GM19468 (cell line): Measurements from ENCODE around the gene NEAT1.
"Not testable (repeated sequence)": the region's sequence is repeated elsewhere in the genome, so short reads cannot be mapped to it uniquely, and the experiment has no call there.

Source experiments
- ATAC-seq: cut with Tn5 transposase; IDR thresholded peaks from one replicate; pipeline ENCODE4 v1.9.1; 2021; ENCODE audit warnings: mild to moderate bottlenecking, moderate library complexity, moderate number of reproducible peaks; ENCODE audit not compliant: unreplicated experiment; ENCODE audit errors: extremely low read depth

The NEAT1 gene

DNA sequence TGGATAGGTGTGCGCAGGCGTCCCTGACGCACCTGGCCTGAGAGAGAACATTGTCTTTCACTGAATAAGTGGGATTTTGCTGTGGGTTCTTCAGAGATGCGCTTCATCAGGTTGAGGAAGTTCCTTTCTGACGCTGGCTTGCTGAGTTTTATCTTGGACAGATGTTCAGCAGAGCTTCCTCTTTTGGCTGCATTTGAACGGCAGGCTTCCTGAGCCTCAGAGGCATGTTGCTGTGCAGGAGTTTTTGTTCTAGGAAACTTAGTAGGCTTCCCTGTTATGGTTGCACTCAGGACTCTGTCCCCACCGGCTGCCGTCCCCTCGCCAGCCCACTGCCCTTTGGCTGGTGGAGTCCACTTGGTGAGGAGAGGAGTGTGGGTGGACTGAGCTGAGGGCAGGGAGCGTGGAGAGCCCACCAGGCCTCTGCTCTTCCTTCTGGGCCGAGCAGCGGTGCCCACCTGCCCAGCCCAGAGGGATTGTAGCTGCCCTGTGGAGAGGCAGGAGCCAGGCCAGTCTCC lies 18.9 kb upstream of the NEAT1 start:
- ATAC-seq, result no peak

DNA sequence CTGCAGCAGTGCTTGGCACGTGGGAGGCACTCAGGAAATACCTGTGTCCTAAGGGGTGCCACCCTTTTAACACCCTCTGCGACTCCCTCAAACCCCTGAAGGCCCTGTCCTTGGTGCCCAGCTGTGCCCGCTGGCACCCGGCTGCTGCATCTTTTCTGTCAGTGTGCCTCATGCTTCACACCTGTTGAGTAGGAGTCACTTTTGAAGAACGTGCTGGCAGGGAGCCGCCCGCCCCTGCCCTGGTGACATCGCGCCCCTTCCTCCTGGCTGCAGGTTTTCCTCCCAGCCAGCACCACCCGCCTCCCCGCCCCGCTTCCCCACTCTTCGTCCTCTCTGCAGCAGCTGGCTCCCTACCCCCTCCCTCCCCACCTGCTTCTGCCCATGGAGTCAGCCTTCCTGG lies 18.4 kb upstream of the NEAT1 start:
- no peak for ATAC-seq

DNA sequence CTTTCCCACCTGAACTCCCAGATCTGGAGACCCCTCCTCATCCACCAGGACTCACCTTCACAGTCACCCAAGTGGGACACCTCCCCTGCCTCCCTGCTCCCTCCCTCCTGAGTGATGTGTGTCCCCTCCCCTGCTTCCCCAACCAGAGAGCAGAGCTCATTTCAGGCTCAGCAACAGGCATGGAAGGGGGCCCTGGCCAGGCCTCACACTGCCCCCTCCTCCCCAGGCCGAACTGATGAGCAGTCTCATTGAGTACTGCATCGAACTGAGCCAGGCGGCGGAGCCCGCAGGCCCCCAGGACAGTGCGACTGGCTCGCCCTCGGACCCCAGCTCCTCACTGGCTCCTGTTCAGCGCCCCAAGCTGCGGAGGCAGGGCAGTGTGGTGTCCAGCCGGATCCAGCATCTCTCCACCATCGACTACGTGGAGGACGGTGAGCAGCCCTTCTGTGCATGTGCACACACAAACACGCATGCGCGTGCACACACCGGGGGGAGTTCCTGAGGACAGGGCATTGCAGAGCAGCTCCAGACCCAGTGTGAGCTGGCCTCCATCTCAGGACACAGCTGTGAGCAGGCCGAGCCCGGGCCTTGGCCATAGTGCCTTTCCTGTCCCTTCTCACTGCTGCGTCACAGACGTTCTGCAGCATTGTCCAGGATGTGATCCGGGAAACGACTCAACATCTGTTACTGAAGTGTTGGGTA lies 17.8 kb upstream of the NEAT1 start:
- no peak for ATAC-seq

DNA sequence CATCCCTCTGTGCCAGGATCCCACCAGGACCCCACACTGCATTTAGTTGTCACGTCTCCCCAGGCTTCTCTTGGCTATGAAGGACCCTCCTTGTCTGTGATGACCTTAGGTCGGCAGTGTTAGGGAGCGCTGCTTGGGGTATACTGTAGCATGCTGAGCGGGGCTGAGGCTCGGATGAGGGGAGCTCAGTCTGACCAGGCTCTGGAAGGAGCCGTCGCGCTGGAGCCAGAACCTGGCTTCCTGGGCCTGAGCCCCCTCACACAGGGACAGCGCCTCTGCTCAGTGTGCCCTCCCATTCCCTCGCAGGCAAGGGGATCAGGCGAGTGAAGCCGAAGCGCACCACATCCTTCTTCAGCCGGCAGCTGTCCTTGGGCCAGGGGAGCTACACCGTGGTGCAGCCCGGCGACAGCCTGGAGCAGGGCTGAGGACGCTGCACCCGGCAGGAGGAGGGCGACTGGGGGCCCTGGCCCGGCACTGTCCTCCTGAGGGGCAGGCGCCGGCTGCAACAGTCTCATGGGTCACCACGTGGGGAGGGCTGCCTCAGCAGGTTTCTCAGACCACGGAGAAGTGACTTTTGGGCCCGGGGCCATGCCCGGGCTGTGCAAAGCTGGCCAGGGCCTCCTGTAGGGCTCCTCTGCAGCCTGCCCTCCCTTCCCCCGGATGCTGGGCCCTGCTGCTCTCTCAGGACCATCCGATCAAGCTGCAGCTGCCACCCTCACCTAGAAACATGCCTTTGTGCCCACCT lies 11.5 kb upstream of the NEAT1 start:
- ATAC-seq, result no peak

DNA sequence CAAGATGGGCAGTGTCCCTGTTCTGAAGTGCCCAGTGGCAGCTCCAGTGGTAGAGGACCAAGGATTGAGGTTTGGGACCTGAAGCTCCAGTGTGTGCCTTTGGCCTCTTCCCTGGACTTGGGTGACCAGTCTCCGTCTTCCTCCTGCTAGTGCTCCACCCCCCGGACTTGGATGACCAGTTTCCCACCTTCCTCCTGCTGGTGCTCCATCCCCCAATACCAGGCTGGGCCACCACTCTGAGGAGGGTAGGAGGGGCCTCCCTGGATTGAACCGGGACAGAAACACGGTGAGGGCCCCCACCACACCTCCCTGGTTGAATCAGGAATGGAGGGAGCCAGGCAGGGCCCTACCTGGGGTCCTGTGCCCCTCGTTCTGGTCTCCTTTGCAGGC lies 10.9 kb upstream of the NEAT1 start:
- no peak for ATAC-seq

DNA sequence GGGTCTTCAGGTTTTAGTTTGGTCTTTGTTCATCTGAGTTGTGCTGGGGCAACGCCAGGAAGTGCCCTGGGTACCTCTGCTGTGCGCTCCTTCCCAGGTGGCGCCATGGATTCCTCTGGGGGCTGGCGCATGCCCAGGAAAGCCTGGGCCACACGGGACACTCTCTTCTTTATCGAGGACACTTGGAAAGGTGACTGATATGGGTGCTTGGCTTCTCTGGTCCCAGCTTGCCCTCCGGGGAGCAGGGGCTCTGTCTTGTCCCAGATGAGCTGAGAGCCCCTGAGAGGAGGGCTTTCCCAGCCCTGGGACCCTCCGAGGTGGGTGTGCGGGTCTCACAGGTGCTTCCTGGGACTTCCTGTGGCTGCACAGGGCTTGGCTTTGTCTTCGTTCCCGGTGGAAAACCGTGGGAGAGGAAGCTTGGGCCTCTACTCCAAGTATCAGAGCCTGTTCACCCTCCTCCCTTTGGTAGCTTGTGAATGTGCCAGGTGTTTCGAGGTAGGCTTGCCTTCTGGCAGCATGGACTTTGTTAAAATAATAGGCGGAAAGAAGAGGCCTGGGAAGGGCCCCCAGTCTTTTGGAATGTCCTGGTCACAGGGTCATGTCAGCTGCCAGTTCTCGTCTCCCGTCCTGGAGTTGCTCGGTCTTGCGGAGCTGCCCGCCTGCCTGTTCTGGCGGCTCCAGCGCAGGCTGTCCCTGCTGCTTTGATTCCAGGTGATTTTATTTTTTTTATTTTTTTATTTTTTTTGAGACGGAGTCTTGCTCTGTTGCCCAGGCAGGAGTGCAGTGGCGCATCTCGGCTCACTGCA lies 10.1 kb upstream of the NEAT1 start:
- ATAC-seq, result no peak

DNA sequence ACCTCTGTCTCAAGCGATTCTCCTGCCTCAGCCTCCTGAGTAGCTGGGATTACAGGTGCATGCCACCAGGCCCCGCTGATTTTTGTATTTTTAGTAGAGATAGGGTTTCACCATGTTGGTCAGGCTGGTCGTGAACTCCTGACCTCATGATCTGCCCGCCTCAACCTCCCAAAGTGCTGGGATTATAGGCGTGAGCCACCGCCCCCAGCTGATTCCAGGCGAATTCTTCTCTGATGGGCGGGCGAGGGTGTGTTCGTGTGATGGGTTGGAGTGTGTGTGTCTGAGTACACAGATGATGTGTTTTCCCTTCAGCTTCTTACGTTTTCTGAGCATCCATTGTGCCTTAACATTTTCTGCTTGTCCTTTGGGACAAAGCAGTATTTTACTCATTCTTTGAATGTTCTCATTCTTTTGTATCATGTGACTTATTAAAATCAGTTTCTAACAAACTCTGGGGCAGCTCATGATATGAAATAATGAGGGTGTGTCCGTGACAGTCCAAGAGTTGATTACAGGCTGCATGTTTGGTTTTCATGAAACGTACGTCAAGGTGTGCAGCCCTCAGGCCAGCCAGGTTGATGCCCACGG lies 9.4 kb upstream of the NEAT1 start:
- ATAC-seq, result not testable (repeated sequence)

DNA sequence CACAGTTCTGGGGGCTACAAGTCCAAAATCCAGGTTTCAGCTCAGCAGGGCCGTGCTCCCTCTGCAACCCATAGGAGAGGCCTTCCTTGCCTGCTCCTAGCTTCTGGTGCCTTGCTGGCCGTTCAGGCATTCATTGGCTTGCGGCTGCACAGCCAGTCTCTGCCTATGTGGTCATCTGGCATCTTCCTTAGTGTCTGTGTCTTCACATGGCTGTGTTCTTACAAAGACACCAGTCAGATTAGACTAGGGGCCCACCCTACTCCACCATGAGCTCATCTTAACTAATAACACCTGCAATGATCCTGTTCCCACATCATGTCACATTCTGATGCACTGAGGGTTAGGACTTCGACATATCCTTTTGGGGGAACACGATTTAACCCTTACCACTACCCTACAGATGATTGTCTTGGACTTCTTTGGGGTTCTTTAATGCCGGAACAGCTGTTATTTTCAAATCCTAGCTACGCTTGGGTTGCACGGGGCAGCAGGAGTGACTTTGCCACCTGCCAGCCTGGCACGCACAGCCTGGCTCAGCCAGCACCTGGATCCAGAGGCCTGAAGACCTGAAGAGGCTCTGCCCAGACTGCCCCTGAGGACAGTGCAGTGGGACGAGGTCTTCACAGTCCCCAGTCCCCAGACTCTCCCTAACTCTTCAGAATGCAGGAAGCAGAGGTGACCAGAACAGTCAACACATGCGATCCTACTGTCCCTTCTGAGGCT lies 7.7 kb upstream of the NEAT1 start:
- ATAC-seq, result no peak

DNA sequence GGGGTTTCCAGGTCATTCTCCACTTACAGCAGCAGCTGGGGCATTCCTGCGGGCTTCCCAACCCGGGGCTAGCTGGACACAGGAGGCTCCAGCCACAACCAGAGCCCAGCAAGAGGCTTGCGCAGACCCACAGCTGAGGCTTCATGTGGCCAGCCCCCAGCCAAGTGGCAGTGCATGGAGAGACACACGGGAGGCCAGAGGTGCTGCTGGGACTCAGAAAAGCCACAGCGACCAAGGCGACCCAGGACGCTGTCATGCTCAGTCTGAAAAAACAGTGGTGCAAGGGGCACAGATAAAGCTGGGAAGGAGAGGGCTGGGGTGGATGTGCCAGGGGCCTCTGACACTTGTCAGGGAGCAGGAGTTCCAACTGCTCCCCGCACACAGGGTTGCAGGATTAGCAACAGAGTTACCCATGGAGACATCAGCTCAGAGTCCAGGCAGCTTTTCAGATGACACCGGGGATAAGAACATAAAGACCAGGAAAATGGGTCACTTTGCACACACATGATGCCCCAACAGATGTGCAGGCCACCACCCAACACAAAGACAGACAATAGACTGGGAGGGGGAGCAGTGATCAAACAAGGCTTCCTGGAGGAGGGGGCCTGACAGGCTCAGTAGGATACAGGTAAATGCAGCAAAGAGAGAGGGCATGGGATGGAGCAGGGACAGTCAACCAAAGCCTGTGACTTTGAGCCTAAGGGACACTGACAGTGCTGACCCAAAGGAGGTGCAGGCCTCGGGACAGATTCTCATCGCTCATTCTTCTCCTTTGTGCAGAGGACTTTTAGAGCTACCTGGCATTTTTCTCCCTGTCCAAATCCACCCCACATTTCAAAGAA lies 6.9 kb upstream of the NEAT1 start:
- no peak for ATAC-seq

DNA sequence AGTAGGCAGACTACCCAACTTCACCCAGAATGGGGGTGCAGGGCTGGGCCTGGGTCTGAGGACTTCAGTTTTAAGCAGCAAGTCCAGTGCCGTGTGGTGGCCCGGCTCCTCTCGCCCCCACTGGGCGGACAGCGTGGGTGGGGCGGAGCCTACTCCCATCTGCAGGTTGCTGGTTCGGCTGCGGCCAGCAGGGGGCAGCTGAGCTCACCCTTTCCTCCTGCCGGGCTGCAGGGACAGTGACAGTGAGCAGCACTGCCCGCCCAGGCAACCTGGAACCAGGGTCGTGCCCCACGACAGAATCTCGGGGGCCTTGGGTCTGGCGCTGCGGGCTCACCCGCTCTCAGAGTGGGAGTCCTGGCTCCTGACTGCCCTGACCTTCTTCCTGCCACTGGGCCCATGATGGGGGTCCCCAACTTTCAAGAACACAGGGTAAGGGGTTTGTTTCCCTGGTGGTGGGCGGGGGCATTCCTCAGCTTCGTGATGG lies 6.2 kb upstream of the NEAT1 start:
- ATAC-seq, result no peak

DNA sequence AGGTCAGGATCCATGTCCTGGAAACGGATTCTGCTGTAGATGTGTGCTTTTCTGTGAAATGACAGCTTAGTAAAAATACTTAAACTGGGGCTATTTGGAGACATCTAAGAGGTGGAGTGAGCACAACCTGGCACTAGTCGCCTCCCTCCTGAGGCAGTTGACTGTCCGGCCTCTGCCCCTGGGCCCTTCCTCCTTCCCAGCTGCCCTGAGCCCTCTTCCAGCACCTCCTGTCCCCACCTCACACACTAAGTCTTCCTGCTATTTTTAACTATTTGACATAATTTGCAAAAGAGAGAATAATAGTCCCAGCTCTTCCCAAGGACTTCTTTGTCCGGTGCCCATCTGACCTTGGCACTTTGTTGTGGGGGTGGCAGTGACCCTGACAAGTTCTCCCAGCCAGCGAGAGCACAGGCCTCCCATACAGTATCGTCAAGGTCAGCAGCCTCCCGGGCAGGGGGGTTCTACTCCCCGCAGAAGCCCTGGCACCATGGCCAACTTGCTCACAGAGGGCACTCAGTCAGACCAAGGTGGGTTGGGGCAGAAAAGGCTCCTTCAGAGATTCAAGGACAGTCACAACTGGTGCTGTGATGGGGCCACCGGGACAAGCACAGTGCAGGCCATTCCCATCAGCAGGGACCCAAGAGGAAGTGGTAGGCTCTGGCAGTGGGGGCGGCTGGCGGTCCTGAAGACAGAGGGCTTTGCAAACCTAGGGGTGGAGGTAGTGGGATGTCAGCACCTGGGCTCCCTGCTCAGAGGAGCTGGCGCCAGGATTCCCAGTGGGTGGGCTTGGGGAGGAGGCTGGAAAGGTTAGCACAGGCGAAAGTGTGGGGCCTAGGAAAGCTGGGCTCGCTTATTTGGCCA lies 5.5 kb upstream of the NEAT1 start:
- ATAC-seq, result no peak

DNA sequence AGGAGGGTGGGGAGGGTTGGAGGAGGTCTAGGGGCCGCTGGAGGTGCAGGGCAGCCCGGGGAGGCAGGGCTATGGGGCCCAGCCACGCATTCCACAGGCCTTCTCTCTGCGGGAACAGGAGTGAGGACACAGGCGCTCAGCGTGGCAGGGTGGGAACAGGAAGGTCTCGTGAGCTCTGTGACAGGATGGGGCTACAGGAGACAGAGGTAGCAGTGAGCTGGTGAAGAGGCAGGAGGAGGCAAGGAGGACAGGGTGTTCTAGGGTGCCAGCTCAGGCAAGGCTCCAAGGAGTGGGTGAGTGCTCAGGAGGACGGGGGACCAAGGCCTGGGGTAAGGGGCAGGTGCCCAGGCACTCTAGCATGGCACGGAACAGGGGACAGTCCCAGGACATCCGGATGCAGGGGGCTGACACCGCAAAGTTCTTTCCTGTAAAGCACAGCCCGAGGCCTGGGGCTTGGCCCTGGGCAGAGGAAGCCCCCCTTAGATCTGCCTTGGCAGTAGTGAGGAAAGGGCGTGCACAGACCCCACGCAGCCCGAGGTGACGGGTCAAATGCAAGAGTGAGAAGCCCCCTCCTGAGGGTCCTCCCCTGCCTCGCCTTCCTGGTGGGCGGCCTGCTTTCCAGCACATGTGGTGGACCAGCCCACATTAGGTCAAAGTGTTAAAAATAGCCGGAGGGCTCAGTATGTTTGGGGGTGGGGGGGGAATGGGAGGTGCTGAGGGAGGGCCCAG lies 4.7 kb upstream of the NEAT1 start:
- ATAC-seq, result no peak

DNA sequence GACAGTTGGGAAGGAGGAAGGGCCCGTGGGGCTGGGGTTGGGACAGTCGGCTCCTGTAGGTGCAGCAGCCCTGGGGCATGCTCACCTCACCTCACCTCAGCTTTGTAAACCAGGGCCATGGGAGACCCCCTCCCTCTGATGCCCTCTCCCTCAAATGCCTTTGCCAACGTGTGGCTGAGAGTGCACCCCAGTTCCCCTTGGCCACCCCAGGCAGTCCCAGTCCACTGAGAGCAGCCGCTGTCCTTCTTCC lies 4.2 kb upstream of the NEAT1 start:
- ATAC-seq, result no peak

DNA sequence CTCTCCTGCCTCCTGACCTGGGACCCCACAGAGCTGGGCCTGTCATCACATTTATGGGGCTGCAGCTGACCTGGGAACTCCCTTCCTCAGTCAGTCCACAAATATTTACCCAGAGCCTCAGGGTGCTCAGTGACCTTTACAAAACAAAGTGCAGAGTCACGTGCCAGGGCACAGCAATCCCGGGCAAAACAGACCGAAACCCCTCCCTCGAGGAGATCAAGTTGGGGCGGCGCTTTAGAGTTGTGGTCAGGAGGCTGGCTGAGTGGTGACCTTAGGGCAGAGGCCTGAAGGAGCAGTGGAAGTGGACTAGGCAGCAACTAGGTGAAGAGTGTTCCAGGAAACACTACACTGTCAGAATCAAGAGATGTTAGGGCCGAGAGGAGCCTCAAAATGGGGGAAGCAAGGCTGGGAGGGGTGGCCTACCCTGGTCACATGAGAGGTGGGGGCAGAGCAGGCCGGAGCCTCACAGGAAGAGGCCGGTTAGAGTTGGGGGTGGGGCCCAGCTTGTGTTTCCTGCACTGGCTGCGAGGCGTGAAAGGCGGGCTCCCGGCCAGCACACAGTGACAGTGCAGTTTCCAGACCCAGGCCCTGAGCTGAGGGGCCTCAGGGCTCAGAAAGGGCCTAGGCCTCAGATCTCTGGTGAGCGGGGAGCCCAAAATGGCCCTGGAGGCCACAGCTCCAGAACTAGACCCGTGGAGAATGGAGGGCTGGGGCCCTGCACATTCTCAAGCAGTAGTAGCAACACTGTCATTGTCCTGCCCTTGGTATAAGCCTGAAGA lies 3.7 kb upstream of the NEAT1 start:
- peak; percentile 15 for ATAC-seq

DNA sequence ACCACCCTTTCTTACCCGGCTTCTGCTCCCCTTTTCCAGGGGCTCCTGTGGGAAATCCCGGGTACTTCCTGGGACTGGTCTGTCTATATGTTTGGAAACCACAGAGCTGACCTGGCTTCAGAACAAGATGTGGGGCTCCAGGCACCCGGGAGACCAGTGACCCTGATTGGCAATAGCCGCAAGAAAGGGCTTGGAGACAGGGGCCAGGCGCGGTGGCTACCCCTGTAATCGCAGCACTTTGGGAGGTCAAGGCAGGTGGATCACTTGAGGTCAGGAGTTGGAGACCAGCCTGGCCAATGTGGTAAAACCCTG lies 3.2 kb upstream of the NEAT1 start:
- no peak for ATAC-seq

DNA sequence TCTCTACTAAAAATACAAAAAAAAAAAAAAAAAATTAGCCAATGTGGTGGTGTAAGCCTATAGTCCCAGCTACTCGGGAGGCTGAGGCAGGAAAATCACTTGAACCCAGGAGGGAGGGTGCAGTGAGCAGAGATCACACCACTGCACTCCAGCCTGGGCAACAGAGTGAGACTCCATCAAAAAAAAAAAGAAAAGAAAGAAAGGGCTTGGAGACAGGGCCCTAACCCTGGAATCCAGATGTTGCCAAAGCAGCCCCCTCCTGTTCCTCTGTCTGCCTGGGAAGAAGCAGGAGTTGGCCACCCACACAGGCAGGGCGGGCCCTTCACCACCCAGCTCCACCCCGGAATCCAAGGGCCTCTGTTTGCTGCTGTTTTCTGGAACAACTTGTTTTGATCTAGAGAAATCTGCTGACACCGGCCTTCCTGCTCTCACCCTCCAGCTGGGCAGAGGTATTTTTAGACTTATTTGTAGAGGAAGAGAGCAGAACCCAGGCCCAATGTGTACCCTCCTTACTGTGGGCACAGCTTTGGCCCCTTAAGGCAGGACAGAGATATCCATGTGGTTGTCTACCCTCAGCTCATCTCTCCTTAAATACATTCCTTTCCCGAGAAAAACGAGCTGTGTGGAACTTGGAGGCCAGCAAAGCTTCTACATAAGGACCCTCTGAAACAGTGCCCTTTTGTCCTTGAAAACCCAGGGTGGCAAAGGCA lies 2.7 kb upstream of the NEAT1 start:
- no peak for ATAC-seq
